K562 (cell line): ENCODE measurements around the gene AMFR.

Source experiments
- ATF2 ChIP-seq: sonication (generic); formaldehyde crosslinking; IDR thresholded peaks from 2 replicates; pipeline ENCODE4 v1.8.1; 2022; ENCODE audit warnings: missing genetic modification reagents
- CTCF ChIP-seq, 3 experiments: IDR thresholded peaks in 2 of 3; conservative IDR thresholded peaks in 1 of 3; 2 replicates each; pipeline ENCODE4 v1.5.1; 2011 to 2012; ENCODE audit warnings: low read length in 3 of 3, mild to moderate bottlenecking in 3 of 3, control low read depth in 2 of 3, improper control_type of control experiment in 1 of 3, inconsistent platforms in 1 of 3, low read depth in 1 of 3, mixed read lengths in 1 of 3, moderate library complexity in 1 of 3; ENCODE audit not compliant: insufficient read depth in 2 of 3
- ELK1 ChIP-seq: sonication (generic); formaldehyde crosslinking; IDR thresholded peaks from 2 replicates; pipeline ENCODE4 v1.8.1; 2022; ENCODE audit warnings: missing genetic modification reagents
- EZH2 ChIP-seq: IDR thresholded peaks from 2 replicates; pipeline ENCODE4 v1.6.1; 2012; ENCODE audit warnings: low read depth, mild to moderate bottlenecking, inconsistent platforms, low read length, borderline replicate concordance
- FOSL1 ChIP-seq: fragments of 200-800 bp; sonication (Bioruptor generic); conservative IDR thresholded peaks from 2 replicates; pipeline ENCODE4 v1.6.1; 2016; ENCODE audit warnings: missing genetic modification characterization, missing compliant biosample characterization
- FOXA3 ChIP-seq, 2 experiments: fragments of 450-650 bp in 1 of 2; sonication (generic) in 1 of 2; formaldehyde crosslinking; IDR thresholded peaks in 1 of 2; conservative IDR thresholded peaks in 1 of 2; 2 replicates each; pipeline versions ENCODE4 v1.4.0 to v1.8.0; 2020 to 2022; ENCODE audit warnings: mild to moderate bottlenecking in 2 of 2, missing genetic modification reagents in 1 of 2
- FOXM1 ChIP-seq, 2 experiments: fragments of 450-650 bp in 1 of 2; sonication (generic) in 1 of 2; formaldehyde crosslinking in 1 of 2; IDR thresholded peaks; 2 replicates each; pipeline versions ENCODE4 v1.6.1 to v1.9.0; 2017 to 2022; ENCODE audit warnings: low read depth in 2 of 2, mild to moderate bottlenecking in 2 of 2, missing genetic modification reagents in 1 of 2, moderate library complexity in 1 of 2
- HIVEP1 ChIP-seq: fragments of 250-450 bp; sonication (Bioruptor Pico); IDR thresholded peaks from 2 replicates; pipeline ENCODE4 v1.4.0; 2020; ENCODE audit warnings: mild to moderate bottlenecking
- POLR3A ChIP-seq: IDR thresholded peaks from 2 replicates; pipeline ENCODE4 v1.6.1; 2011; ENCODE audit warnings: borderline replicate concordance, mild to moderate bottlenecking, moderate library complexity; ENCODE audit not compliant: insufficient read length, insufficient read depth; ENCODE audit errors: extremely low read depth
- ZBTB7A ChIP-seq: IDR thresholded peaks from 2 replicates; pipeline ENCODE4 v1.6.1; 2011; ENCODE audit warnings: low read depth, mild to moderate bottlenecking, low read length, moderate library complexity, borderline replicate concordance; ENCODE audit not compliant: control insufficient read depth
- ZMIZ1 ChIP-seq, 2 experiments: fragments of 150-350 bp in 1 of 2; IDR thresholded peaks; 2 replicates each; pipeline ENCODE4 v1.6.1; 2012 to 2016; ENCODE audit warnings: low read depth in 2 of 2, low read length in 2 of 2, mild to moderate bottlenecking in 1 of 2, moderate library complexity in 1 of 2

- TF ChIP-seq ATF2 (CRISPR knock-in tag) (no peak), POLR3A (no peak), ZMIZ1 (IDR thresholded peaks at IDR 0.05; ENCODE audit: low read depth in 2 of 2, low read length in 2 of 2) (no peak), CTCF (IDR thresholded peaks at IDR 0.05 in 2 of 3, conservative IDR thresholded peaks at IDR 0.05 in 1 of 3; ENCODE audit: insufficient read depth in 2 of 3, low read depth in 1 of 3, low read length in 3 of 3) (no peak), HIVEP1 (no peak), FOXA3 (CRISPR knock-in tag; conservative IDR thresholded peaks at IDR 0.05 in 1 of 2, IDR thresholded peaks at IDR 0.05 in 1 of 2) (no peak), ZBTB7A (no peak), ELK1 (CRISPR knock-in tag) (no peak), FOSL1 (tag) (no peak), FOXM1 (IDR thresholded peaks at IDR 0.05; ENCODE audit: low read depth) (no peak), FOXM1 (CRISPR knock-in tag; IDR thresholded peaks at IDR 0.05; ENCODE audit: low read depth) (no peak), EZH2 (no peak)
These were observed 62.6 kb downstream of the AMFR start for GRCh38 chr16:56362706-56363105.
